Measurements from ENCODE around the gene ILK.

- TF ChIP-seq CTCF (IDR thresholded peaks at IDR 0.05; ENCODE audit: low read depth, low read length) (no peak), EZH2phosphoT487 (IDR thresholded peaks at IDR 0.05; ENCODE audit: low read depth) (no peak)
Measured at GRCh38 chr11:6557761-6558674, 45.6 kb upstream of the ILK start.
